ENCODE measurements around the gene RTP3. TPM values are rescaled to one million over a fixed set of nuclear protein-coding genes. Genes with fewer than 3 reads are reported as not detected.

Gene RTP3
- total RNA-seq, 3 donors from 2014 or later: not detected

DNA sequence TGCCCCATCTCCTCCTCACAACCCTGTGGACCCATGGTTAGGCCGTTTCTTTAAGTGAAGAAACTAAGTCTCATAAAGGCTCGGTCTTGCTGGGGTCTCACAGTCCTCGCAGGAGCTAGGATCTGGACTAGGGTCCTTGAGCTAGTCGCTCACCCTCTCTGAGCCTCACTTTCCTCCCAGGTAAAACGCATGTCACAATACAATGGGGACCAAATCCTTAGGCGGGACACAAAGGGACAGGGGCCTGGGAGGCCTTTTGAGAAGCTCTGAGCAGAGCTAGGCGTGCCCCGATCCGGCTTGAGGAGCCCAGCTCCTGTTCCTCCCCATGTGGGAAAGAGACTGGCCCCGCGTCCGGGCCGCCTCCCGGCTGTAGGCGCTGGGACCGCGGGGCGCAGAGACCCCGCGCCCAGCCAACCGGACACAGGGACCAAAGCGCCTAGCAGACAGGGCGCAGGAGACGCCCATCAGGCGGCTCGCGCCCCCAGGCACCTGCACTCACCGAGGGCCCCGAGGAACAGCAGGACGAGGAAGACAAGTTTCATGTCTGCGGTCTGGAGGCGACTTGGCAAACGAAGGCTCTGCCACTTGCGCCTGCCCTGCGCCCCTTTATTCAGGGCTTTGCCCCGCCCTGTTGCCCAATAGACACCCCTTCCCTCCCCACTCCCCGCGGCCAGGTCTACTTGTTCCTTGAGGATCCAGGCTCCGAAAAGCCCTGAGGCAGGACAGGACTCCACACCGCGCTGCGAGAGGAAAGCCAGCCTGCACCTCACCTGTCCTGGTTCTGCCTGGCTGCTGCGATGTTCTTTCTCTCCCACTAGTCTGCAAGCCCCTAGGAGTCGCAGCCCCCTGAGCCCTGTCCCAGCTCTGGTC, 33.2 kb upstream of the RTP3 start, which contains the start of gene LTF:
Gene LTF (minus strand): TSS at position 580 of the 870 bp plus-strand sequence. CDS start 38 bp downstream, at position 542.
- H3K36me3 Mint-ChIP-seq (ENCODE audit: insufficient read depth): no peaks in the 10 kb centered on the region
- H3K4me1 Mint-ChIP-seq (ENCODE audit: low read depth): no peaks in the 10 kb centered on the region
- ATAC-seq (no peak), DNase-seq (no peak)
- no peak within 1 kb of the TSS for H3K4me3 Mint-ChIP-seq
- H3K27me3 Mint-ChIP-seq (ENCODE audit: low read depth): peaks cover 44% of the 10 kb centered on the region
- H3K9me3 Mint-ChIP-seq: no peaks in the 10 kb centered on the region

DNA sequence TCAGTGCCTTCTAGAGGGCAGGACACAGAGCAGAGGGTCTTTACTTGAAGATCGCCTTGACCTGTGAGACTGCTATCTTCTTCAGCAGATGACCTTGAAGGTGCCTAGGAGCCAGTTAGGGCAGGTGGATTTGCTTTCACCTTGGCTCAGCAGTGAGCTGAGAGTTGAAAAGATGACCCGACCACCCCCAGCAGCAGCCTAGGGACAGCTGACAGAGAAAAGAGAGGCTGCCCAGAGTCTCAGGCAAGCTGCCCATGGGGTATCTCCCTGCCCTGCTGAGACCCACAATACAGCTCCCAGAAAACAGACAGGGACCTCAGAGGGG, 32.6 kb upstream of the RTP3 start:
- ATAC-seq: no peak
- H3K4me1 Mint-ChIP-seq (ENCODE audit: low read depth): no peaks in the 10 kb centered on the region
- no peak overlapping the region for H3K4me3 Mint-ChIP-seq
- H3K36me3 Mint-ChIP-seq (ENCODE audit: insufficient read depth): no peaks in the 10 kb centered on the region
- no peaks in the 10 kb centered on the region for H3K9me3 Mint-ChIP-seq
- peaks cover 42% of the 10 kb centered on the region for H3K27me3 Mint-ChIP-seq (ENCODE audit: low read depth)
- DNase-seq: no peak

DNA sequence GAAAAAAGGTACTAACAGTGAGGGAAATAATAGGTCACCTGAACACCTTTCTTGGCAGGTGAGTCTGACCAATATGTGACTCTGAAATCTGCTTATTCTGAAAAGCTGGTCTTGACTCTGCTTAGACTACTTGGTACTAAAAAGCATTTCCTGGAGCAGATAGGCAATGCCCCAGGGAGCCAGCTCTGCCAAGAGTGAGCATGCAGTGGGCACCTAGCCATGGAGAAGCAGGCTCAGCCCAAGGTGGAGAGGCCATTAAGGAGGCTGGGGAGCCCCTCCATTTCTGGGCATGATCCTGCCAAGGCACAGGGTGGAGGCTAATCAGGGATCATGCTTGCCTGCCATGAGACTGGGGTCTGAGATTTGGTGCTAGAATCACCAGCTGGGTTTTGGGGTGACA, 31.5 kb upstream of the RTP3 start:
- no peak for DNase-seq
- Mint-ChIP-seq H3K4me1 (ENCODE audit: low read depth) (no peaks in the 10 kb centered on the region), H3K9me3 (no peaks in the 10 kb centered on the region), H3K4me3 (no peak overlapping the region), H3K36me3 (ENCODE audit: insufficient read depth) (no peaks in the 10 kb centered on the region), H3K27me3 (ENCODE audit: low read depth) (peaks cover 40% of the 10 kb centered on the region)
- ATAC-seq: no peak

DNA sequence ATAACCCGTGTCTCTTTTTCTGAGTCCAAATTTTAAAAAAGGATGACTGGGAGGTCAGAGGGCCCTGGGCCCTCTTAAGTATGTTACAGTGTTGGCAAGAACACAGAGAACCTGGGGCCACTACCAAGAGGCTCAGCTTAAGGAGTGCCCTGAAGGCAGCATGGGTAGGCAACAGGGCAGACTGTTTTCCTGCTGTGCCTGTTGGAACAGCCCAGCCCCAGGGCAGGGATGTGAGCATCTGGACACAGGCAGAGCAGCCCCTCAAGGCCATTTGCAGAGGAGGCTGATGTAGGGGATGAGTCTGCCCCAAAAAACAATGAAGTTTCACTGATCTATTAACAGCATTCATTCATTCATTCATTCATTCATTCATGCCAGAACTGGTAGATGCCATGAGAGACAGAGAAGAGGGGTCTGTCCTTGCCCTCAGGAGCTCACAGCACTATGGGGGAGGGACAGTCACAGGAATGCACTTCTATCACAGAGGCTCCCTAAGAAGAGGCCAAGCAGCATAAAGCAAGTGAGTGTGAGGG, 30.8 kb upstream of the RTP3 start:
- H3K4me3 Mint-ChIP-seq: no peak overlapping the region
- DNase-seq: no peak
- peaks cover 40% of the 10 kb centered on the region for H3K27me3 Mint-ChIP-seq (ENCODE audit: low read depth)
- no peaks in the 10 kb centered on the region for H3K36me3 Mint-ChIP-seq (ENCODE audit: insufficient read depth)
- H3K9me3 Mint-ChIP-seq: no peaks in the 10 kb centered on the region
- ATAC-seq: no peak
- no peaks in the 10 kb centered on the region for H3K4me1 Mint-ChIP-seq (ENCODE audit: low read depth)

DNA sequence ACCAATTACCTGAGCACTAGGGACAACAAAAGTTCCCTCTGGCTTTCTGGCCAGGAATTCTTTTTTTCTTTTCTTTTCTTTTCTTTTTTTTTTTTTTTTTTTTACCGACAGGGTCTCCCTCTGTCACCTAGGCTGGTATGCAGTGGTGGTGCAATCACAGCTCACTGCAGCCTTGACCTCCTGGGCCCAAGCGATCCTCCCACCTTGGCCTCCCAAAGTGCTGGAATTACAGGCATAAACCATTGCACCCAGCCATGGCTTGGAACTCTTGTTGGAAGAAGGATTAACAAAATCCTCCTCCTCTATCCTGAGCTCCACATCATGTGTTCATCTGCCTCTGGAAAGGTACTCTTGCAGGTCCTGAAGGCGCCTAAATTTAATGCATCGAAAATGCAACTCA, 30.2 kb upstream of the RTP3 start:
- H3K36me3 Mint-ChIP-seq (ENCODE audit: insufficient read depth): no peaks in the 10 kb centered on the region
- DNase-seq: no peak
- no peaks in the 10 kb centered on the region for H3K4me1 Mint-ChIP-seq (ENCODE audit: low read depth)
- H3K9me3 Mint-ChIP-seq: no peaks in the 10 kb centered on the region
- peaks cover 34% of the 10 kb centered on the region for H3K27me3 Mint-ChIP-seq (ENCODE audit: low read depth)
- ATAC-seq: no peak
- no peak overlapping the region for H3K4me3 Mint-ChIP-seq

DNA sequence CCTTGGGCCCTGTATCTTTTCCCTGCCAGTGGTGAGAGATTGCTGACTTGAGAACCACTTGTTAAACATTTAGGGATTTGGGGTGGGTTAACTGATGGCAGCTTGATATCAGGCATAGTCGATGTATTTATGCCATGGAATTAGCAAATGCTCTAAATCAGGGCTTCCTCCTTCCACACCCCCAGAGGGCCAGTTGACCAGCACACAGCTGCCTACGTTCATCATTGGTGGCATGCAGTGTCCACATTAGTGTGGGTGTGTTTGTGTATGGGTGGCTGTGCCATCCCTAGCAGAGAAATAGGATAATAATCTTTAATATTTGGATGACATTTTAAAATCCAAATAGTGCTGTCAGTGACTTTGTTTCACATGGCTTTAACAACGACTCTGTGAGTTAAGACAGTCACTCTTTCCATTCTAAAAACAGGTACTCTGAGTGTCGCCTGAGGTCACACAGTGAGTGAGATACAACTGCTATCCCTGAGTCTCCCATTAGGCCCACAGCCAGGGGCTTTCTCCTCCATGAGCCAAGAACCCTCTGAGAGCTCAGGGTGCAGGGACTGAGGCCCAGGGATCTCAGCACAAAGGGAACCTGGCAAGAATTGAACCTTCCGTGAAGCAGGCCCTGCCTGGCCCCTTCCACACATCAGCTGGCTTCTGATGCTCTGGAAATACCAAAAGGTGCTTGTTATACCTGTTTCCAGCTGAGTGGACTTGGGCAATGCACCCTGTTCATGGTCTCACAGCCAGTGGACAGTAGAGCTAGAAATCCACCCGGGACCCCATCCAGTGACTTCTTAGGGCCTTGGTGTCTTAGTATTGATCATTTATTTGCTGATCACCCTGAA, 28.8 kb upstream of the RTP3 start:
- no peak overlapping the region for H3K4me3 Mint-ChIP-seq
- H3K27me3 Mint-ChIP-seq (ENCODE audit: low read depth): peaks cover 30% of the 10 kb centered on the region
- no peaks in the 10 kb centered on the region for H3K36me3 Mint-ChIP-seq (ENCODE audit: insufficient read depth)
- DNase-seq (no peak), ATAC-seq (no peak)
- H3K9me3 Mint-ChIP-seq: peaks cover 5% of the 10 kb centered on the region
- no peaks in the 10 kb centered on the region for H3K4me1 Mint-ChIP-seq (ENCODE audit: low read depth)

DNA sequence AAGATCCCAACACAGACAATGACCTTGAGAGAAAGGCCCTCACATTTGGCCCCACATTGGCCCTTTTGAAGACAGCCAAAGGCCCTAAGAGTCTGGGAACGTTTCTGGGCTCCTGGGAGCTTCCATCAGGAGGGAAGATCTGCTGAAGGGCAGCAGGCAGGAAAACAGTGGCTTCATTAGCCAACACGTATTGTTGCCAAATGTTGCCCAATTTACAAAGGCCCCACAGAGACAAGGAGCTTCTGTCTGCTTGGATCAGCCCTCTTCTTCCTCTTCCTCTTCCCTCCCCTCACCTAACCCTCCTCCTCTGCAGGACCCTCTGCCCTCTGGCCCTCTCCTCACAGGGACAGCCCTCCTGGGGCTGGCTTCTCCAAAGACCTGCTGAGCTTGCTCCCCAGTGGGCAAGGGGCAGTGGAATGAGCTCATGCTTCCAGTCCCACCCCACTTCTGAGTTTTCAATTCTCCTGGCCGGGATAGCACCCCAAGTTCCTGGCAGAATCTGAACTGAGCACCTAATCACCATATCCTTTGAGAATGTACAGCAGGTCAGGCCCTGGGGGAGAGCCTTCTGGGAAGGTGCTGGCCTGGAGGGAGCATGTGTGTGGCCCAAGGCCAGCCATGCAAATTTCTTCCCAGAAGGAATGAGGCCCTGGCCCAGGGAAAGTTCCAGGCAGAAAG, 28.0 kb upstream of the RTP3 start:
- no peak for ATAC-seq
- peaks cover 26% of the 10 kb centered on the region for H3K27me3 Mint-ChIP-seq (ENCODE audit: low read depth)

DNA sequence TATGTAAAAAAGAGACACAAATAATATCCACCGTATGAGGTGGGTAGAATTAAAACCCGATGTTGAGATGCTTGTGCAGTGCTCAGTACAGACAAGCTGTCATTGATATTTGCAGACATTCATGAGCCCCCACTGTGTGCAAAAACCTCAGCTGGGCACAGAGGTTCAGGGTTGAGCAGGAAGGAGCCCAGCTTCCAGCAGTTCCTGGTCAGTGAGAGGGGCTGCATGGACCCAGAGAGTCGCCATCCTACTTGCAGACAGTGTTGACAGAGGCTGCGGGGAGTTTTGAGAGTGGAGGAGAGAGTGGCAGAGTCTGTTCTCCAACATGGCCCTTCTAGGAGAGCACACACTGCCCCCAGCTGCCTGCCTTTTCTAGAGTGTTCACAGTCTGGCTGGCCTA, 26.9 kb upstream of the RTP3 start:
- H3K4me3 Mint-ChIP-seq: no peak overlapping the region
- peaks cover 17% of the 10 kb centered on the region for H3K27me3 Mint-ChIP-seq (ENCODE audit: low read depth)
- peaks cover 2% of the 10 kb centered on the region for H3K36me3 Mint-ChIP-seq (ENCODE audit: insufficient read depth)
- no peaks in the 10 kb centered on the region for H3K4me1 Mint-ChIP-seq (ENCODE audit: low read depth)
- peaks cover 17% of the 10 kb centered on the region for H3K9me3 Mint-ChIP-seq
- no peak for DNase-seq
- no peak for ATAC-seq

More for the DNA sequence above, 28.0 kb upstream of the RTP3 start:
- DNase-seq: no peak
- Mint-ChIP-seq H3K36me3 (ENCODE audit: insufficient read depth) (peaks cover 2% of the 10 kb centered on the region), H3K4me1 (ENCODE audit: low read depth) (no peaks in the 10 kb centered on the region), H3K9me3 (peaks cover 13% of the 10 kb centered on the region), H3K4me3 (no peak overlapping the region)

DNA sequence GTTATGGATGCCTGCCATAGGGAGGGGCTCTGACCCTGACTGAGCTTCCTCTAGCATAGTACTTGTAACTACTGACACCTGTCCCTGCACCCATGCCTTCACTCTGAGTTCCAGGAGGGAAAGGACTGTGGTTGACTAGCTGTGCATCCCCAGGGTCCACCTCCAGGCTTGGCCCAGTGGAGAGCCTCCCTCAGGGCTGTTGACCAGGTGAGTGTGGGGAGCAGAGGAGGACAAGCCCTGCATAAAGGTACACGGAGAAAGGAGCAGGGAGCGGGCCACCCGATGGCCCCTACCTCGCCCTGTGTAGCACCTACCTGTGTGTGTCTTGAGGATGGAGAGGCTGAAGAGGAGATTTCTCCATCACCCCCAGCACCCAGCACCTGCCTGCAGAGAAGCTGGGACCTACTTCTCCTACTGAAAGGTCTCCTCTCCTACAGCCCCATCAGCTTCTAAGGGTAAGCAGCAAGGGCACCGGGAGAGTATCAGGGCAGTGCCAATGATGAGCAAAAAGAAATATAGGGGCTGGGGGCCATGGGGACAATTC, 26.3 kb upstream of the RTP3 start:
- no peak for DNase-seq
- H3K27me3 Mint-ChIP-seq (ENCODE audit: low read depth): peaks cover 16% of the 10 kb centered on the region
- ATAC-seq: no peak
- no peak overlapping the region for H3K4me3 Mint-ChIP-seq
- no peaks in the 10 kb centered on the region for H3K4me1 Mint-ChIP-seq (ENCODE audit: low read depth)
- H3K36me3 Mint-ChIP-seq (ENCODE audit: insufficient read depth): peaks cover 2% of the 10 kb centered on the region
- peaks cover 17% of the 10 kb centered on the region for H3K9me3 Mint-ChIP-seq

DNA sequence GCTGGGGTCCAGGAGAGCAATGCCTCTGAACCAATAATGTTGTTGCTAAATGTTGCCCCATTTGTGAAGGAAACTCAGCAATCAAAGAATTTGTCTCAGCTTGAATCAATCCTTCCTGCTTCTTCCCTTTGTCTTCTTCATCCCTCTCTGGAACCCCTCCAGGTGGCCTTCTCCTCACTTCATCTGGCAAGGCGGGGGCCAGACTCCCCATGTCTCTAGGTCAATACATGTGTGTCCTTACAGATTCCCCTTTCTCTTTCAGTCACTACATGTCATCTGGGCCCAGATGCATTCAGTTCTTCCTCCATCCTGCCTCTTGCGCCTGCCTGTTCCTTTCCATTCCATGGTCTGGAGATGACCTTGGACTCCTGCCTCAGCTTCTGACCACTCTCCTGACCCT, 25.0 kb upstream of the RTP3 start:
- no peaks in the 10 kb centered on the region for H3K4me1 Mint-ChIP-seq (ENCODE audit: low read depth)
- DNase-seq (no peak), ATAC-seq (no peak)
- peaks cover 22% of the 10 kb centered on the region for H3K27me3 Mint-ChIP-seq (ENCODE audit: low read depth)
- H3K9me3 Mint-ChIP-seq: peaks cover 17% of the 10 kb centered on the region
- H3K36me3 Mint-ChIP-seq (ENCODE audit: insufficient read depth): peaks cover 2% of the 10 kb centered on the region
- H3K4me3 Mint-ChIP-seq: no peak overlapping the region

DNA sequence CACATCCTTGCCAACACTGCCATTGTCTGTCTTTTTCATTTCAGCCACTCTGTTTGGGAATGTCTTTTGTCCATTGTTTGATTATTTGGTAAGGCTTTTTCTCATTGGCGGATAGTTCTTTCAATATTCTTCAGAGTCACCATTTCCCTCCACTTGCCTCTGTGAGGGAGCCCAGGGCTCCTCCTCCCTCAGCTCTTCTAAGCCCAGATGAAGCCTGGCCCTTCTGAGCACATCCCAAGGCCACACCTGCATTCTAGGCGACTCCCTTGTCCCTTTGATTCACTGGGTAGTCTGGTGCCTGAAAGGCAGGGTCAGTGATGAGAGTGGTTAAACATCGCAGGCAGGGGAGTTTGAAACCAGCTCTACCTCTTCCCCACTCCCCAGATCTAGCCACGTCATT, 20.6 kb upstream of the RTP3 start:
- no peak for ATAC-seq
- H3K4me3 Mint-ChIP-seq: no peak overlapping the region

DNA sequence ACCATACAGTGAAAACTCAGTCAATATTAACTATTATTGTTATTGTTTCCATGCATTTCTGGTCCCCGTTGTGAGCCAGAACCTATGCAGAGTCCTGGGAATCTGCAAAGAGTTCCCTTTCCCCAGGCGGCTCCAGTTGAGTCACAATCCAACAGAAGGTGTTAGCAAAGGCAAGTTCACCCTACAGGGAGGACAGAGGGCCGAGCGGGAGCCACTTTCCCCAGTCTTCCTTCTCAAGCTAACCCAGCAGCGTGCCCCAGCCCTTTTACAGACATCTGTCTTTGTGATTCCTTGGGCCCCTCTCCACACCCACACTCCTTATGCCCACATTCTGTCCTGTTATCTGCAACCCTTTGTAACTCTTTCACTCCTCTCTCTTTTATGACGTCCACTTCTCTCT, 20.0 kb upstream of the RTP3 start:
- no peak for DNase-seq
- peaks cover 28% of the 10 kb centered on the region for H3K27me3 Mint-ChIP-seq (ENCODE audit: low read depth)
- ATAC-seq: no peak
- H3K36me3 Mint-ChIP-seq (ENCODE audit: insufficient read depth): peaks cover 2% of the 10 kb centered on the region
- no peaks in the 10 kb centered on the region for H3K4me1 Mint-ChIP-seq (ENCODE audit: low read depth)
- no peak overlapping the region for H3K4me3 Mint-ChIP-seq
- peaks cover 17% of the 10 kb centered on the region for H3K9me3 Mint-ChIP-seq

More for the DNA sequence above, 20.6 kb upstream of the RTP3 start:
- no peaks in the 10 kb centered on the region for H3K4me1 Mint-ChIP-seq (ENCODE audit: low read depth)
- H3K9me3 Mint-ChIP-seq: peaks cover 17% of the 10 kb centered on the region
- H3K27me3 Mint-ChIP-seq (ENCODE audit: low read depth): peaks cover 29% of the 10 kb centered on the region
- peaks cover 2% of the 10 kb centered on the region for H3K36me3 Mint-ChIP-seq (ENCODE audit: insufficient read depth)
- DNase-seq: no peak

DNA sequence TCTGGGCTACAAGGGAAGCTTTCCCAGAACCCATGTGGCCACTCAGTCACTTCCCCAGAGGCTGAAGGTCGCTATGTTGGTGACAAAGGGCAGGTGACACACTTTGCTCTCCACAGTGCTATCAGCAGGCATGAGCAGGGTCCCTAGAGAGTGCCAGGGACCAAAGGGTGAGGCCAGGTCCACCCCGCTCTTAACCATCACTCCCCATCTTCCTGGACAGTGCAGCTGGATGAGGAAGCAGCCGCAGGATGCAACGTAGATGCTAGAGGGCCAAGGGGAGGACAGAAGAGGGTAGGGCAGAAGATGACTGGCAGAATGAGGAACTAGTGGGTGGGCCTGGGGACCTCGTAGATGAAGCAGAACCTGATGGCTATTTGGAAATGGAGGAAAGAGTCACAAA, 19.4 kb upstream of the RTP3 start:
- peaks cover 17% of the 10 kb centered on the region for H3K9me3 Mint-ChIP-seq
- H3K27me3 Mint-ChIP-seq (ENCODE audit: low read depth): peaks cover 23% of the 10 kb centered on the region
- no peaks in the 10 kb centered on the region for H3K4me1 Mint-ChIP-seq (ENCODE audit: low read depth)
- no peak overlapping the region for H3K4me3 Mint-ChIP-seq
- peaks cover 2% of the 10 kb centered on the region for H3K36me3 Mint-ChIP-seq (ENCODE audit: insufficient read depth)
- DNase-seq (no peak), ATAC-seq (no peak)

DNA sequence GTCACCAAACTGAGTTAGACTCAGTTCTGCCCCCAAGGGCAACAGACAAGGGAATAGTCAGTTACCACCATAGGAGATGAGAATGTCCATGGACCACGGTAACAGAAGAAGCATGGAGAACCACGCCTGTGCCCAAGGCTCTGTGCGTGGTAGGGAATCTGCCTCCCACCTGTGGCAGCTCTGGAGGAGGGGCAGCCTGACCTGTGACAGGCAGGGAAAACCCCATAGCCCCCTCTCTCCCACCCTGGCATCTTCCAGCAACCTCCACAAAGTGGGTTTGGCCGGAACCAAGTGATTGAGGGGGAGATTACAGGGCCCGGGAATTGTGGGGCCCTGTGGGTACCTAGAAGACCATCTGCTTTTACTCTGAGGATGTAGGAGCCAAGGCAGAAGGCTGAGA, 18.8 kb upstream of the RTP3 start:
- DNase-seq (no peak), ATAC-seq (no peak)
- Mint-ChIP-seq H3K27me3 (ENCODE audit: low read depth) (peaks cover 20% of the 10 kb centered on the region), H3K4me3 (no peak overlapping the region), H3K4me1 (ENCODE audit: low read depth) (no peaks in the 10 kb centered on the region), H3K9me3 (peaks cover 12% of the 10 kb centered on the region), H3K36me3 (ENCODE audit: insufficient read depth) (peaks cover 2% of the 10 kb centered on the region)

Data from activated T-cell treated with anti-CD3 and anti-CD28 coated beads, Interleukin-2, amount 50 U/mL, for 4 hours (primary cell).